ENCODE results near the gene PYGO2.

PYGO2 gene

DNA sequence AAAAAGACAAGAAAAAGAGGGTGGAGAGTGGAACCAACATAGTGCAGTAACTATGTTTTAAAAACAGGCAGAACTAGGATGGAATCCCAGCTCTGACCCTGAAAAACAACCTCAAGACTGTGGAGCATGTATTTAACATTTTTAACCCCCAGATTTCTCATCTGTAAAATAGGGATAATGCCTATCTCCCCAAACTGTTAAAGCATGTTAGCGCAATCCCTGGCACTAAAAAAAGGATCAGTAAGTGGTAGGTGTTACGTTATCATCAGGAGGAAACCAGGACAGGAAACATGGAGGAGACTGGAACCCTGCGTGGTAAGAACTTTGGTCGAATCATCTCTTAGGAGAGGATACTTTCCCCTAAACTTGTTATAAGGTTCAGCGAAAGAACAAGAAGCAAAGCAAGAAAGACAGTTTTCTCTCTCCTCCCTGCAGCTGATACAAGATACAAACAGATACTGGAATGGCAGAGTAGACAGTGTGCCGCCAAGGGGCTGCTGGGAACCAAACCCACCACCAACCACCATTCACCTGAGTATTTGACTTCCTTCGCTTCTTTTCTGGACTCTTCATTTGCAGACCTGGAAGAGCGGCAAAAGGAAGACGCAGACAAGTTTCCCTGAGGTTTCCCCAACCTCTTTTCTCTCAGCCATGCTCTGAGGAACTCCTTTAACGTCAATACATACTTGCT lies 991 bp downstream of the PYGO2 start:
- DNase-seq (ENCODE audit: low read depth) = no peak

DNA sequence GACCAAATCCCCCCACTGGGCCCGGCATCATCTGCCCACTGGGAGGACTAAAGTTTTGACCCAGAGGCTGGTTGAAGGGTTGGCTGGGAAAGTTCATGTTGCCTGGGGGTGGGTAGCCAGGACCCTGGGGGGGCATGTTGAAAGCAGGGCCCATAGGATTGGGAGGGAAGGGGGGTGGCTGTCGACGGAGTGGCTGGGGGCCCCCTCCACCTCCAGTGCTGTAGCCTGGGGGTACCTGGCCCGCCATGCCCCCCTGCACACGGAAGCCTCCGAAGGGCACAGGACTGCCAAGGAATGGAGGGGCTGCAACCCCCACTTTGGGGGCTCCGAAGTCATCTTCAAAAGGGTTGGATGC lies 2.2 kb downstream of the PYGO2 start:
- no peak for DNase-seq (ENCODE audit: low read depth)

DNA sequence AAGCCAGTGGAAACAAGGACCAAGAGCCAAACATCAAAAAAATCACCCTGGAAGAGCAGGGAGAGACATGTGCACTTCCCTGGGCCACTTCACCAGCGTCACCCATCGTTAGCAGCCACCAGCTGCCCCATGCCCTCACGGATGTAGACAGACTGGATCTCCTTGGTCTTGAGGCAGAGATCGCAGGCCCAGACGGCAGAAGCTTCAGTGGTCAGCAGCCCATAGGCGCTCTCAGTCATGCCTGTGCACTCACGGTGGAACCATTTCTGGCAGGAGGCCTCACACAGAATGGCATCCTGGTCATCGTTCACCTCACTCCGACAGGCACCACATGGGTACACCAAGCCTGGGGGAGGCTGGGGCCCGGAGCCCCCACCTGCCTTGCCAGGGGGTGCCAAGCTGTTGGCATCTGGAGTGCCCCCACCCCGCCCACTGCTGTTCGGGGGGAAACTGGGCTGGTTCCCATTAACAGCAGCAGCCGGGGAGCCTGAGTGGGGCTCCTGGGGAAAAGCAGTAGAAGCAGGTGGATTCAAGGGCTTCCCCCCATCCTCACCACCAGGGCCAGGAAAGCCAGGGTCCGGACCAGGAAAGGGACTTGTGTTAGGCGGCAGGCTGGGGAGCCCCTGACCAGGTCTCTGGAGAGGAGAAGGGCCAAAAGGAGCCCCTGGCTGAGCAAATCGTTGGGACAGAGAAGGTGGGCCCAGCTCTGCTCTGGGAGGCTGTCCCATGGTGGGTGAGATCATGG lies 2.7 kb downstream of the PYGO2 start:
- no peak for DNase-seq (ENCODE audit: low read depth)

DNA sequence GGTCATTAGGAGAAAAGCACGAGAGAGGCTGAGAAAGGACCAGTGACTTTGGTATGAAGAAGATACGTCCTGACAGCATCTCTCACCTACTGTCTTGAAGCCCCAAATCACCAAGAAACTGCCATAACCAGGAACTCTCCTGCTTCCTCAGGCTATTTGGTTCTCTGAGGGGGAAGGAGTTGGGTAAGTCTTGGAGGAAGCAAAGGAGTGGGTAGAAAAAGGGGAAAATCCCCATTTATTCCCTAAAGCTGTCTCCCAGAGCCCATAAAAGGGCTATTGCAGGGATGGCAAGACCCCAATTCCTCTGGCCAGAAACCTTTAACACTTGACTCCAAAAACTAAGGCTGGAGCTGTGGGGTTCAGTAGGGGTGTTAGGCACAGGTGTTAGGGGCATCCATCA lies 3.5 kb downstream of the PYGO2 start:
- DNase-seq (ENCODE audit: low read depth) = no peak

DNA sequence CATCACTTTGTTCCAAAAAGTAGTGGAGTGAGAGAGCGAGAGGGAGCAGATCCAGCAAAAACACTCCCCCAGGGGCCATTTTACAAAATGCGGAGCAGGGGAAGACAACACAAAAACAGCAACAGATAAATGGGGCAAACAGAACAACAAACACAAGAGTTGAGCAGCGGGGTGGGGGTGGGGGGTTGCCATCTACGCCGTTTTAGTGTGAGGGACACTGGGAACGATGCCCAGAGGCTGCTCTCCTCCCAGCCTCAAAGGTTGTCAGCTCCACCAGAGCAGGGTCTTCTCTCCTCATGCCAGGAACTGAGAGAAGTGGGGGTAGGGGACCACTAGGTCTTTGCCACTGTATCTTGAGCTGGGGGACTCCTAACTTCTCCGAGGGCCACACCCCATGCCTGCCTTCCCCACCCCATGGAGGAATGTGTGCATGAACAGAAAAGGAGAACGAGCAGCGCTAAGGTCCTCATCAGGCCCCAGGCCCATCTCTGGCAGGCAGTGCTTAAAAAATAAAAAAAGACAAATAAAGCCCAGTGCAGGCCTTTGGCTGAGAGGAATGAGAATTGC lies 4.4 kb downstream of the PYGO2 start:
- DNase-seq (ENCODE audit: low read depth) = no peak

DNA sequence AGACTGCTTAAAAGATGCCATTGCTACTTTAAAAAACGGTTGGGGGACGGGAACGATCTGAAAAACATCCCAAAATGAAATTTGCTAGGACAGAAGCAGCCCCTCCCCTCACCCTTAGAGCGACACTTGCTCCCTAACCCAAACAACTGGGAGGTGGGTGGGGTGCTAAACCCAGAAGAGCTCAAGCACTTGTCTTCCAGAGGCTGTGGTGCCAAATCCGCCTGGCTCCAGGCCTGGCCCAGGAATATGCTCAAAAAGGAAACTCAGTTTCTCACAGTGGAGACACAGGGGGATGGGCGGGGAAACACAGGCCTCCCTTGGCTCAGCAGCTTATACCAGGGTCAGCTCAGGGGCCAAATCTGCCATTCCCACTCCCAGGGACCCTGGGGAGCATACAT lies 5.0 kb downstream of the PYGO2 start:
- DNase-seq (ENCODE audit: low read depth) = no peak

DNA sequence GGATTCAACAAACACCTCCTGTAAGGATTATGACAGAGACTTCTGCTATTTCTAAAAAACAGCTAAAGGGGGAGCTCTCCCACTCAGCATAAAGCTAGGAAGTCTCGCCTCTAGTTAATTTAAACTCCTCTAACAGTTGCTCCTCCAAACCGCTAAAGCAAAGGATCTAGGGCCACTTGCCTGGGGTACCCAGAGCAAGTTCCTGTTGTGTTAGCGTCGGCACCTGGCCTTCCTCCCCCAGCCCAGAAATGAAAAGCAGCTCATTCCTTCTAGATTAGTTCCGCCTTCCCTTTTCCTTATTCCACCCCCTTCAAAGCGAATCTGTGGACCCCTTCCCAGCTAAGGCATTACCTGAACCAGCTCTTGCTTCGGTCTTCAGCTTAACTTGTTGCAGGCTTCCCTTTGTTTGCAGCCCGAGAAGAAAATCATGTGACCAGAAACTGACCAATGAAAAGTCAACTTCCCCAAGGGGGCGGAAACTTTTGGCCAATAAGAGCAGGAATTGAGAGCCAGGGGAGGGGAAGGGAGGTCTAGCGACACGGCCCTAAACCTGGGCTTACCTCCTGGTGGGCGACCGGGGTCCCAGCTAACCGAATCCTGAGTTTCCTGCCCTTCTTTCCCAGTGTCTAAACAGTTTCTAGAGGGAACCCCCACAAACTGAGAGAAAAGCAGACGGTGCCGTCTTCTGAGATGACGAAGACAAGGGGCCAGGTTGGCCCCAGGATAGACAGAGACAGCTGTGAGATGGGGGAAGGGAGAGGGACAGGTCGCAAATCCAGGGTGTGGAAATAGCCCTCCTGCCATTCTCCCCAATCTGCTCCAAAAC lies 5.7 kb downstream of the PYGO2 start, which contains the start of gene PBXIP1:
Gene PBXIP1, minus strand, starts transcription at position 382 of the 826 bp plus-strand sequence. CDS start 2,378 bp downstream, outside the sequence.
- DNase-seq (ENCODE audit: low read depth) = peak; percentile 69

DNA sequence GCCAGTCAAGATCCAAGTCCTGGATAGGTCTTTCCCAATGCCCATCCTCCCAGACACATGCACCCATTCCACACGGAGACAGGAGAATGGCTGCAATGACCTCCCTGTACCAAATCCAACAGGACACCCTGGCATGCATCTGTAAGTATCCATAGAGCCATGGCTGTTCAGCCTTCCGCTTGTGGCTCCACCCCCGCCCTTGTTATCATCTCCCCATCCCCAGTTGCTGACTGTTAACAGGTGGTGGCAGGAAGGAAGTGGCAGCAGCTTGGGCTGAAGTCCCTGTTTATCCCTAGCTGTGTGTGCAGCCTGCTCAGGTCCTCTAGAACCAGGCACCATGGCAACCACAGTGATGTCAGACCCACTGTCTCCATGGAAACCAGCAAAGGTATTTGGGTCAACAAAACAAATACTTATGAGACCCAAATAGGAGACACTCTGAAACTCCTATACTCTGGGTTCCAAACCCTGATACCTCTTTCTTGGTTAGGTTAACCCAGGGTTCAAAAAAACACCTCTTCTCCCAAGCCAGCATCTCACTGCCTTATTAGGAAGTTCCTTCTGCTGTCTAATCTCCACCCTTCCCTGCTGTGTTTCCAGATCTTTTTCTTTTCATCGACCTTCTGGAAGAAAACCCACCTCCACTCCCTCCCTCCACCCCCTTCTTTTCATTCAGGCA lies 6.4 kb downstream of the PYGO2 start:
- peak; percentile 66 for DNase-seq (ENCODE audit: low read depth)

DNA sequence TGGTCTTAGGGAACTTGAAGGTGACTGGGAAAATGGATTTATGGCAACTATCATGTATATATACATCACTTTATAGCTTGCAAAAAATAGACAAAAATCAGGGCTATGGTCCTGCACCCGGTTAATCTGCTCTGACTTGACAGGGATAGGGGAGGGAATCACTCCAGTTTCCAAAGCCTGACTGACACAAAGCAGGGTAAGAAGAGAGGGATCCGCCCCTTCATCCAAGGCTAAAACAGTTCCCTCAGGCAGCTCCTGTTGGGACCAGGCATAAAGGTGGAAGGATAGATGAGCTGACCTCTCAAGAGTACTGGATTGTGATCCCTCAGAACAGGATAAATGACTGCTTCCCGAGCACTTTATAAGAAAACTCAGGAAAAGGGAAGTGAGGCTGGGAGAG lies 7.0 kb downstream of the PYGO2 start:
- DNase-seq (ENCODE audit: low read depth) = no peak

DNA sequence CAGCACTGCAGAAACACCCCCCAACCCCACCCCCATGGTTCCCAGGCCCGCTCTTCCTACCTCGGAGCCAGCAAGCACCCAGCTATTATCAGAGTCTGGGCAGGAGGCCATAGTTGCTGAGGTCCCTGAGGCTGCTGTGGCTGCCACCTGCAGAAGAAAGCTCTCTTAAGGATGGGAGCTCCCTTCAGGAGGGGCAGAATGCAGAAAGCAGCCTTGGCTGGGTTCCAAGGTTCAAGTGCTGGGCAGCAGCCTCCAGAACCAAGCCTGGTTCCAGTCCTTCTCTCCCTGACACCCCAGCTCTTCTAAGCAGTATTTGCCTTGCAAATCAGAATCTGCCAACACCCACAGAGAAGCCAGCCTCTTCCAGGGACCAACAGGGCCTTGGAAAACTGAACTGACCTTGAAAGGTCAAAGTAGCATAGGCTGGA lies 8.0 kb downstream of the PYGO2 start:
- DNase-seq (ENCODE audit: low read depth) = no peak

DNA sequence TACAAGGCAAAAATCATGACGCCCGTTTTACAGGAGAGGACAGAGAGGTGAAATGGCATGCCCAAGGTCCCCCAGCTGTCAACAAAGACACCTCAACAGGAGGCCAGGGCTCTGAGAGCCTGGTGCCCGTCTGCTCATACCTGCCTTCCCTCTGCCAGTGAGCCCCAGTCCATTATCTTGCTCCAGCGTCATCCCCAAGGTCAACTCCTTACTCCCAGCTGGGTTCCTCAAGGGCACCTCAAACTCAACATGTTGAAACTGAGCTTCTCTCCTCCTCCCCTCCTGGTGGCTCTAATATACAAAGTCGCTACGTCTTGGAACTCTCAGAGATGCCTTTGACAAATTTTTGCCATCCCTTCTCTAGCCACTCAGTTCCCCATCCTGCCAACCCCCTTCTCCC lies 8.9 kb downstream of the PYGO2 start:
- no peak for DNase-seq (ENCODE audit: low read depth)

DNA sequence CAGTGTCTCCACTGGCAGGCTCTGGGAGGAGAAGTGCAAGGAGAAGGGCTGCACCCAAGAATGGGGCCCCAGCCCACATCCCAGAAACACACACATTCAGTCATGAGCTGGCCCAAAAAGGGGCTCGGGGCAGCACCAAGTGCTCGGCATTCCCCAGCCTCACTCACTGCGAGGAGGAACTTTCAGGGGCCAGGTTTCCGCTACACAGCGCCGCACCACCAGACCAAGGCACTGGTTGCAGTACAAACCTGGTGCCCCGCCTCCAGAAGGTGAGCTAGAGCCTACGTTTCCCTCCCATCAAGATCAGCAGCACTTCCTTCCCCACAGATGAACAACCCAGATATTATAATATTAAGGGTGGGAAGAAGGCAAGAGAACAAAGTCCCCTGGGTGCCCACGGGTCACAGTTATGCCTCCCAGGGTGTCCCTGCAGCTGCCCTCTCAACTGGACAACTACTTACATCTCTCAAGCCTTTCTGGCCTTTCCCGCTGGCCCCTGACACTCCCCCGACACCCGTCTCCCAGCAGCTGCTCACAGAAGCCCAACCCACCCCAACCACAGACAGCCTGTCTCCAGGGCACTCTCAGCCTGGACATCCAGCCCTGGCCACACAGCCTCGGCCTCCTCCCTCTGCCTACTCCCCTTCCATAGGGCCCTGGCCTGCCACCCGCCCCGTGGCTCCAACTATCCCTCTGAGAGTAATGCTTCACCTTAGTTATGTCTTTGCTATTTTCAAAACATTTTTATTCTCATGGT lies 9.5 kb downstream of the PYGO2 start:
- DNase-seq (ENCODE audit: low read depth) = peak; percentile 50

DNA sequence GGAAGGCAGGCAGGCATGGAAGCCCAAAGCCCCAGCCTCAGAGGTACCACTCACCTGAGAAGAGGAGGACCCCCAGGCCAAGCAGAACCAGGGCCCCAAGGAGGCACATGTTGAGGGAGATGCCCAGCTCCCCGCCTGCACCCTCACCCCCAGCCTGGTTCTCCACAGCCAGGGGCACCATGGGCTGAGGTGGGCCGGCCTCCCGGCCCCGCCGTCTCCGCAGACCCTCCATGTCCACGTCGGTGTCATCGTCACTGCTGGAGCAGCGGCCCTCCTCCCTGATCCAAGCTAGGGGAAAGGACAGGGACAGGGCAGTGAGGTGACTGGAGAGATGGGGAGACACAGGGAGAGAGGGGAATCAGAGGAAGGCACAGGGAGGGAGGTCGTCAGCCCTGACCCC lies 13.5 kb downstream of the PYGO2 start:
- no peak for DNase-seq (ENCODE audit: low read depth)

DNA sequence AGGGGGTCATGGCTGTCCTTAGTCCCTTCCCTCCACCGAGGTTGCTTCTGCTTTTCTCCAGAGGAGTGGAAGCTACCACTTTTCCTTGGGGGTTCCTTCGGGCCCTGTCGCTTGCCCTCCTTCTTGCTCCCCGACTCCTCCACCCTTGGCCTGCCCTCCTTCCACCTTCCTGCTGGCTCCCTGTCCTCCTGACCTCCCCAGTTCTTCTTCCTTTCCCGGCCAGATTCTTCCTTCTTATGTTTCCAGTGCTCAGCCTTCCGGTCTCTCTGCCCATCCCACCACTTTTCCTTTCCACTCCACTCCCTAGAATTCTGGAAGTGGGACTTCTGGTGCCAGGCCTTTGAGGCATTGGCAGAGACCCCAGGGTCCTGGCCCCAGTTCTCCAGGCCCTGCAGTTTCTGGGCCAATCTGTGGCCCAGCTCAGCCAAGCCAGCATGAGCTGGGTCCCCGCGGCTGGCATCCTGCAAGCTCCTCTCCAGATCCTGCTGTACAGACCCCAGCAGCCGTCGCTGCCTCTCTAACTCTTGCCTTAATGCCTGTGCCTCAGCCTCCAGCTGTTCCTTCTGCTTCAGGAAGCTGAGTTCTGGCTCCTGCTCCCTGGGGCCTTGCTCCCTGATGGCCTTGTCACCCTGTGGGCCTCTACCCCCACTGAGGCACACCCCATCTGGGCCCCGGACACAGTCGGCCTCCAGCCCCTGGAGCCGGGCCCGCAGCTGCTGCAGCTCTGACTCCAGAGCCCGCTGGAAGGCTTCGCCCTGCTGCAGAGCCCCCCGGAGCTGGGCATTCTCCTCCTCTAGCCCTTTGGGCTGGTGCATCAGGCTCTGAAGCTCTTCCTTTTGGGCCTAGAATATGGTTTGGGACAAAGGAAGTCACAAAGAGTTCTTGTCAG lies 15.4 kb downstream of the PYGO2 start:
- DNase-seq (ENCODE audit: low read depth) = no peak

DNA sequence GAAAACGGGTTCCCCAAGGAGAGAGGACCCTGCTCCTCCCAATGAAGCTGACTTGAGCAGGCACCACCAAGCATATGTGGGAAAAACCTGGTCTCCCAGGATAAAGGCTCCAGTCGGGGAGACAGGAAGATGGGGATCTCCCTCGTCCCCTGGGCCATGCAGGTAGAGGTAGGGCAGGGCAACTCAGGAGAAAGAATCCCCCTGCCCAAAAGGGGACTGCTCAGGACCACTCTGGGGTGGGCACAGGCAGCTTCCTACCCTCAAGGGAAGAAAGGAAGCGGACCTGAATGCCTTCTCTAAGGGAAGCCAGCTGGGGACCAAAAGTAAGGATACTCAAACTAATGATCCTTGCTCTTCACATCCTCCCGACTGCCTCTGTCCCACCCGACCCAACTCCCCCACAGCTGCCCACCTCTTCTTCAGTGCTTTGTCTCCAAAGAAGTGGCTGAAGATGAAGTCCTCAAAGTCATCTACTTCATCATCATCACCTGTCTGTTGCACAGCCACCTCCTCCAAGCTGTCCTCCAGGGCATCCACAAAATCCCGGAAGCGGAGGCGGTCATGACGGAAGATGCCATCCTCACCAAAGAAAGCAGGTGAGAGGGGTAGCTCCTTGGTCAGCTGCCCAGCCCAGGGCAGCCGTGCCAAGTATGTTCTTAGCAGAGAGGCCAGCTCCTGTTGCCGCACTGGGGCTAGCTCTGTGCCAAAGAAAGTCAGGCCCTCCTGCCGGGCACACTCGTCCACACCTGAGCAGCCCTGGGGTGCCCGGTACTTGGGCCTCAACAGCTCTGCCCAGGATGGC lies 16.2 kb downstream of the PYGO2 start:
- no peak for DNase-seq (ENCODE audit: low read depth)

DNA sequence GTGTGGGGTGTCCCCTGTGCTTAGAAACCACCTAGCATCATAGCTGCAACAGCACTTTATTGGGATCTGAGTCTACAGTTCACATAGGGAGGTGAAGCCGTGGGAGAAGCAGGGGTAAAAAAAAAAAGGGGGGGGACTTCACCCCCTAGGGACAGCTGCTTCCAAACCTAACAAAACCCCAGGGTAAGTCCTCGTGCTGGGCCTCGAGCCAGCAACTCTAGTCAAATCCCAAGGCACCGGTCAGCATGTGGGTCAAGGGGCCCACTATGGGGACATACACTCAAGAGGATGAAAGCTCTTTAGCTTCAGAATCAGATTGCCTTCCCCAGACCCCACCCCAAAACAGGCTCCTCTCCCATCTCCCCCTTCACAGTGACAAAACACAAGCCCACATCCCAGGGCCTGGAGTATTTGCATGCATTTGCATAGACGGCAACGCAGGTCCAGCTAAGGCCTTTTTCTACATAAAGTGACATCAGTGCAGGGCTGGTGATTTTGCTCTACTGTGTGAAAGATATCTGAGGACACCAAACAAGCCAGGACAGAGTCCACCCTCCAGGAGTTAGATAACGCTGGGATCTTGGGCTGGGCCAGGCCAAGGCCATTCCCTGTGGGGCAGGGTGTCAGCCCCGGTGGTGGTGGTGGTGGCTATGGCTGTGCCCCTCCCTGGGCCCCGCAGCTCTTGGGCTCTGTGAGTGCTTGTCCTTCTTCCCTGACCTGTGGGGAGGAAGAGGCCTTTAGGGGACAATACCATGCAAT lies 17.0 kb downstream of the PYGO2 start:
- no peak for DNase-seq (ENCODE audit: low read depth)

DNA sequence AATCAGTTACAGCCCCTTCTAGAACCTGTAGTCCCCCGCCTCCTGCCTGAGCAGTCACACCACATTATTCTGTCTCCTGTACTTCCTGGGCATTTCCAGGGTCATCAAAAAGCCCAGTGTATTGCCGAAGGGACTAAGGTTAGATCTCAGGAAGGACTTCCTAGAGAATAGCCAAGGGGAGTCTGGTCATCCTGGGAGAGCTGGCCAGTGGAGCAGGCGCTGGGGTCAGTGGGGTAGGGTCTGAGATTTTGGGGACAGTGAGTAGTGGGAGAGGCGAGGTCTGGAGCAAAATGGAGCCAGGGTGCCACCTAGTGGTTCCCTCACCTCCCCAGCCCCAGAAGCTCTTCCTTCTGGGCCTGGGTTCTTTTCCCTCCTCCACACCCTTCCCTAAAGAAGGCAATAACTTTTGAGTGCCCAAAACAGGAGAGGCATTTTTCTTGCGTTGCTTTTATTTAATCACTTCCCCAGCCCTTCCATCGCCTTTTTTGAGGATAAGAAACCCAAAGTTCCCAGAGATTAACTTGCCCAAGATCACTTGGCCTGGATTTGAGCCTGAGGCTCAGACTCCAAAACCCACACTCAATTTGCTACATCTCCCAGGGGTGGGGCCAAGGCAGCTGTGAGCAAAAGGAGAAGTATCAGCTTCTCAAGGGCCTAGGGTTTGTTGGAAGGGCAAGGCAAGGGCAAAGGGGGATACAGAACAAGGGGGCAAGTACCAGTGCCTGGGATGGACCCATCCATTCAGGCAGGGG lies 17.8 kb downstream of the PYGO2 start:
- DNase-seq (ENCODE audit: low read depth) = peak; percentile 30

Data from activated T-cell treated with anti-CD3 and anti-CD28 coated beads for 48 hours (primary cell).